Activated CD4-positive, alpha-beta T cell treated with anti-CD3 and anti-CD28 coated beads for 48 hours (primary cell): Measurements from ENCODE around the gene CCN5.

ENCODE experiments used
- DNase-seq: peaks from one replicate; pipeline ENCODE4 v3.0.0-alpha.2; 2020

The CCN5 gene

DNA sequence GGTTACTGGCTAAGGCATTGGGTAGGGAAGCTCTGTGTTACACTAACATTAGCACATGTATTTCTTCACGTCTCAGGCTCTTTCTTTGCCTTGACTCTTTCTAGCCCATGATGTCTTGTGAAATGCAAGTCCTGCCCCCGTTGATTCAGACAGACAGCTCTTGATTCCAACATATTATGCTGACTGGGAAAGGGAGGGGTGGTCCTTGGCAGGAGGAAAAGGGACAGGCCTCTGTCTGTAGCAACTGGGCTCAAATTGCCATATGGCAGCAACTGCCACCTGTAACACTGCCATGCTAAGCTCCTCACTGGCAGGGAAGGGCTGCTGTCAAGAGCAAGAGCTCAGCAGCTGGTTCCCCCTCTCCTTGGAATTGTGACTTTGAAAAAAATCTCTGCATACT lies 24.8 kb downstream of the CCN5 start:
- no peak for DNase-seq

DNA sequence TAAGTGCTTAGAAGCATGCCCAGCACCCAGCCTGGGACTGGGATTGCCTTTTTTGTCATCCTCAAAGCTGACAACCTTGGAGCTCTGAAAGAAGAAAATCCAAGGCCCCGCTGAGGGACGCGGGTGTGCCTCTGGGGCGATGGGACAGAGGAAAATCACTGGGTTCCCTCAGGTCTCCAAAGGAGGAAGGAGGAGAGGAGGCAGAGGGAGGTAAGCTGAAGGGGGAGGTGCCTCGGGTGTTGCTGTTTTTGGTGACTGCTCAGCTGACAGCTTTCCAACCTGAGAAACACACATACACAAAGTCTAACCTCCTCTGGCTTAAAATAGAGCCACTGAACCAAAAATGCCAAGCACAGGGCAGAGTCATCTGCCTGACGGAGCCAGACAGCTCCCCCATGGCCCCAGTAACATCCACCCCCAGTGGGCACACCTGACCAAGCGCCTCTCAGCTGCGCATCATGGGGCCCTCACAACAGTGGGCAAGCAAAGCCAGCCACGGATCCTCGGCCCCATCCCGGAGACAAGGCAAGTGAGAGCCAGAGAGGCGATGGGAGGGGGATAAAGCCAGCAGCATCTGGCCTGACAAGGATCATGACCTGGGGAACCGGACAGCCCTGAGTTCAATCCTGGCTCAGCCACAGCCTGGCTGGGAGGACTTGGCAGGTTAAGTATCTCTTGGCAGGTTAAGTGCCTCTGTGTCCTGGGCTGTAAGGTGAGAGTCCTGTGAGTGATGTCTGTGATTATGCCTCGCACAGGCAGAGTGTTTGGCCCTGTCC lies 27.3 kb downstream of the CCN5 start:
- no peak for DNase-seq

DNA sequence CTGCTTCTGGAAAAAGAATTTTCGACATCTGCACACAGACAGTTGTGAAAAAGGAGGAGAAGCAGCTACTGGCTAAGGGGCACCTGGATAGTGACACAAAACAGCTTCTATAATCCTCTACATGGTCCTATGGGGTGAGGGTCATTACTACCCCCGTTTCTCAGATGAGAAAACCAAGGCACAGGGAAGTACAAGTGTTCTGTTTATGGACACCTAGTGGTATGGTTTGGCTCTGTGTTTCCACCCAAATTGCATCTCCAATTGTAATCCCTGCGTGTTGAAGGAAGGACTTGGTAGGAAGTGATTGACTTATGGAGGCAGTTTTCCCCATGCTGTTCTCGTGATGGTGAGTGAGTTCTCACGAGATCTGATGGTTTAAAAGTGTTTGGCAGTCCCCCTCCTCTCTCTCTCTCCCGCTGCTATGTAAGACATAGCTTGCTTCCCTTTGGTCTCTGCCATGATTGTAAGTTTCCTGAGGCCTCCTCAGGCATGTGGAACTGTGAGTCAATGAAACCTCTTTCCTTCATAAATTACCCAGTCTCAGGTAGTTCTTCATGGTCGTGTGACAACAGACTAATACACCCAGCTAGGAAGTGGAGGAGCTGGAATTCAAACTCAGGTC lies 28.0 kb downstream of the CCN5 start:
- no peak for DNase-seq

DNA sequence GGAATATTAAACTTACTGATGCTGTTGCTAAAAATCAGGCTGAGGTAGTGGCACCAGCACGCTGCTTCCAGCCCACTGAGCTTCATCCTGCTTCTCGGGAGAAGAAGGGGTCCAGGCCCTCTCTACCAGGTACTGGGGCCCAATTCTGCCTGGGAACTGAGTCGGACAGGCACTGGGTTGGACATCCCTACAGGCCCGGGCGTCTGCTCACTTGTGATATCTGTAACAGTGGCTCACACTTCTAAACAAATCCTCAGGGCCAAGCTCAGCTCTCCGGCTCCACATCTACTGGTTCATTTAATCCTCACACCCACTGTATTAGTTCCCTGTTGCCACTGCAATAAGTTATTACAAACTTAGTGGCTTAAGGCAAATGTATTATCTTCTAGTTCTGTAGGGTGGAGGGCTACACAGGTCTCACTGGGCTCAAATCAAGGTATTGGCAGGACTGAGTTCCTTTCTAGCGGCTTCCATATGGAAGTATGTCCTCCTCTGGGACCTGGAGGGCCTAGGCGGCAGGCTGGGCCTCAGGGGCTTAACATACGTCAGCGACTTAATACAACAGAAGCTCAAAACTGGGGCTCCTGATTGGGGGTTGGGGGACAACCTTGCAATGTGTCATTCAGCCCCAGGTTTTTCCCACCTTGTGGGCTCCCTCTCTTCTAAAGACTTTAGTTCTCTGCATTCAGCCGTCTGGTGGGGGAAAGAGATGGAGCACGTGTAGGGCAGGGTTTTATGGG lies 28.9 kb downstream of the CCN5 start:
- DNase-seq, result no peak

DNA sequence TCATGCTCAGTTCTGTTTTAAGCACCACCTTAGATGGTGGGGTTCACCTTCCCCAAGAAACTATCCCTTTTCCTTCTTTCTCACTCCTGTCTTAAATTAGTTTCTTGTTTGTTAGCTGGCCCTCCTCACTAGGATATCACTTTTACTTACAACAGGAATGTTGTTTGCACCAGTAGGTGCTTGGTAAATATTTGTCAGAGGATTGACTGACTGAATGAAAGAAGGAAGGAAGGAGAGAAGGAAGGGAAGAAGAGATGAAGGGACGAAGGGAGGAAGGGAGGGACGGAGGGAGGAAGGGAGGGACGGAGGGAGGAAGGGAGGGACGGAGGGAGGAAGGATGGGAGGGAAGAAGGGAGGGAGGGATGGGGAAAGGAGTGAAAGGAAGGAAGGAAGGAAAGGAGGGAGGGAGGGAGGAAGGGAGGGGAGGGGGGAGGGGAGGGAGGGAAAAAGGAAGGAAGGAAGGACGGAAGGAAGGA lies 30.0 kb downstream of the CCN5 start:
- DNase-seq, result no peak

DNA sequence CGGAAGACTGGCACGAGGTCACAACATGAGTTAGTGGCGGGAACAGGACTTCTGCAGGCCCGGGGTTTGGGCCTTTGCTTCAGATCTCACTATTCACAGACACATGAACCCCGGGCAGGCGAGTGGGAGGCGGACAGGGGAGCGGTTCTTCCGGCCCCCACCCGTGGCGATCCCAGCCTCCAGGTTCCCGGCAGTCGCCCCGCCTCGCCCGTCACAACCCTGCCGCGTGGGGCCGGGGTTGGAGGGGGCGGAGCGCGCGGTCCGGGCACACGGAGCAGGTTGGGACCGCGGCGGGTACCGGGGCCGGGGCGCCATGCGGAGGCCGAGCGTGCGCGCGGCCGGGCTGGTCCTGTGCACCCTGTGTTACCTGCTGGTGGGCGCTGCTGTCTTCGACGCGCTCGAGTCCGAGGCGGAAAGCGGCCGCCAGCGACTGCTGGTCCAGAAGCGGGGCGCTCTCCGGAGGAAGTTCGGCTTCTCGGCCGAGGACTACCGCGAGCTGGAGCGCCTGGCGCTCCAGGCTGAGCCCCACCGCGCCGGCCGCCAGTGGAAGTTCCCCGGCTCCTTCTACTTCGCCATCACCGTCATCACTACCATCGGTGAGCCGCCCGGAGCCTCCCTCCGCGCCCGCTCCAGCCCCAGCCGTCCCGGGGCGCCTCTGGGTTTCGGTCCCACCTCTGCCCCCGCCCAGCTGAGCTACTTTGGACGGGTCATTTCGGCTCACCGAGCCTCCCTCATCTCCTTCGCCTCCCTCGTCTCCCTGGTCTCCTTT lies 30.6 kb downstream of the CCN5 start, which contains the start of gene KCNK15:
KCNK15 (plus strand) TSS at position 268 of the 769 bp plus-strand sequence; CDS start at position 314, 46 bp downstream.
- DNase-seq, result peak; percentile 60

DNA sequence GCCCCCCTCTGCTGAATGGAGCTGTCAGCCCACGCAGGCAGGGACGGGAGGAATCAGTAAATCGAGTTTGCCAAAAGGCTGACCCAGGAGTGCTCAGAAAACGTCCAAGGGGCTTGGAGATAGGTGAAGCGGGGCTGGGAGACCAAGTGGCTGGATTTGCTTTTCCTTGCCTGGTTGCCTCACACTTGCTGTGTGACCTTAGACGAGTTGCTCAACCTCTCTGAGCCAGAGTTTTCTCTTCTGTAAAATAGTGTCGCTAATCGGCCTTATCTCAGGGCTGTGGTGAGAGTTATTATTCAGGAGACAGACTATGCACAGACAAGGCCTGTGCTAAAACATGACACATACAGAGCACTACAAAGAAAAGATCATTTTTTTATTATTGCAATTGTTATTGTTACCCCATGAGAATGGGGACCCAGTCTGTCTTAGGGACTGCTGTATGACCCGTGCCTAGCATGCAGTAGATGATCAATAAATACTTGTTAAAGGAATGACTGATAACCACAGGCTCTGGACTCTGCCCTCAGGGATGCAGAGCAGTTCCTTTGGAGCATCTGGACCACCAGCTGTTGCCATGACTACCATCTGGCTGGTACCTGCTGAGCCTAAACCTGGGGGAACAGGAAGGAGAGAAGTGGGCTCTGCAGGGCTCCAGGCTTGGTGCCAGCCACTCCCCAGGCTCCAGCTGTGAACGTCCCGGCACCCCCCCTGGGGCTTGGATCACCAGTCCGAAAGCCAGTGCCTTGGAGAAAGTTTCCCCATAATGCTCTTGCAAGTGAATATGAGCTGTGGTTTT lies 31.4 kb downstream of the CCN5 start:
- DNase-seq, result peak; percentile 9

DNA sequence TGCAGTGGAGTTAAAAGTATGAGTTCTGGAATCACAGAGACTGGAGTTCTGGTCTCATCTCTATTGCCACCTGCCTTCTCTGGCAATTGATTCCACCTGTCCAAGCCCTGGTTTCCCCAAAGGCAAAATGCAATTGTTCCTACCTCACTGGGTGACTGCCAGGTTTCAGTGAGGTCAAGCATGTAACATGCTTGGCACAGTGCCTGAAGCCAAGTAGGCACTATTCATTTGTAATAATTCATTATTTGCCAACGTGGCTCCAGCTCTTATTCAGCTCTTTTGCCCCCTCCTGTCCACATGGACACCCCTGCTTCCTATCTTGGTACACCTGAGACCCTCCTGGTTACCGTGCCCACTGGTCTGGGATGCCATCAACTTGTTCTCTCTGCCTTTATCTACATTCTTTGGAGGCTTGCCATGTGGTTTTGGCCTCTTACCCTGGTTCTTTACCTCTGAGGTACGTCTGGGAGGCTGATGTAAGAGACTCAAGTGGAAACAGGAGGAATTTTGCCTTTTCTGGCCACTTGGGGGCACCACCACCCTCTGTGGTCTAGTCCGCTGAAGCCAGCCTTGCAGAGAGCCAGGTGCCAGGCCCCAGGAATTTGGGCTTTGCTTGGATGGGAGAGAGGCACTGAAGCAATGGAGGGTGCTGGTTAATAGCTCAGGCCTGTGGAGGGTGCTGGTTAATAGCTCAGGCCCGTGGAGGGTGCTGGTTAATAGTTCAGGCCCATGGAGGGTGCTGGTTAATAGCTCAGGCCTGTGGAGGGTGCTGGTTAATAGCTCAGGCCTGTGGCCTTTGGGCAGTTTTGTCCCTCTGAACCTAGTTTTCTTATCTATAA lies 32.2 kb downstream of the CCN5 start:
- peak; percentile 86 for DNase-seq

DNA sequence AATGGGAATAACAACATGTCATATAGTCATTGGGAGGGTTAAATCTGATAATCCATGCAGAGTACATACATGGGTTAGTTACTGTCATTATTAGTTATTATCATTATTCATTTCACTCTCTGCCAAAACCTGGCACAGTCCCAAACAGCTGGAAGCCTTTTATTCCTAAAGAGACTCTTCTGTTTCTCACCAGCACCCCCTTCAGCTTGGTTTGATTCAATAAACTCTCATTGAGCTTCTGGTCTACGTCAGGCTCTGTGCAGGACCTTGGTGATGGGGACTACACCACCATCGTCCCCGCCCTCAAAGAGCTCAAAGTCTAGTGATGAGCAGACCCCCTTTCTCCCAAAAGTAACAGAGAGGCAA lies 32.8 kb downstream of the CCN5 start:
- DNase-seq, result no peak

DNA sequence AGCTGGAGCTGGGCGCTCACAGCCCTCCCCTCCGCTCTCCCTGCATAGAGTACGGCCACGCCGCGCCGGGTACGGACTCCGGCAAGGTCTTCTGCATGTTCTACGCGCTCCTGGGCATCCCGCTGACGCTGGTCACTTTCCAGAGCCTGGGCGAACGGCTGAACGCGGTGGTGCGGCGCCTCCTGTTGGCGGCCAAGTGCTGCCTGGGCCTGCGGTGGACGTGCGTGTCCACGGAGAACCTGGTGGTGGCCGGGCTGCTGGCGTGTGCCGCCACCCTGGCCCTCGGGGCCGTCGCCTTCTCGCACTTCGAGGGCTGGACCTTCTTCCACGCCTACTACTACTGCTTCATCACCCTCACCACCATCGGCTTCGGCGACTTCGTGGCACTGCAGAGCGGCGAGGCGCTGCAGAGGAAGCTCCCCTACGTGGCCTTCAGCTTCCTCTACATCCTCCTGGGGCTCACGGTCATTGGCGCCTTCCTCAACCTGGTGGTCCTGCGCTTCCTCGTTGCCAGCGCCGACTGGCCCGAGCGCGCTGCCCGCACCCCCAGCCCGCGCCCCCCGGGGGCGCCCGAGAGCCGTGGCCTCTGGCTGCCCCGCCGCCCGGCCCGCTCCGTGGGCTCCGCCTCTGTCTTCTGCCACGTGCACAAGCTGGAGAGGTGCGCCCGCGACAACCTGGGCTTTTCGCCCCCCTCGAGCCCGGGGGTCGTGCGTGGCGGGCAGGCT lies 35.1 kb downstream of the CCN5 start:
- DNase-seq, result peak; percentile 32

DNA sequence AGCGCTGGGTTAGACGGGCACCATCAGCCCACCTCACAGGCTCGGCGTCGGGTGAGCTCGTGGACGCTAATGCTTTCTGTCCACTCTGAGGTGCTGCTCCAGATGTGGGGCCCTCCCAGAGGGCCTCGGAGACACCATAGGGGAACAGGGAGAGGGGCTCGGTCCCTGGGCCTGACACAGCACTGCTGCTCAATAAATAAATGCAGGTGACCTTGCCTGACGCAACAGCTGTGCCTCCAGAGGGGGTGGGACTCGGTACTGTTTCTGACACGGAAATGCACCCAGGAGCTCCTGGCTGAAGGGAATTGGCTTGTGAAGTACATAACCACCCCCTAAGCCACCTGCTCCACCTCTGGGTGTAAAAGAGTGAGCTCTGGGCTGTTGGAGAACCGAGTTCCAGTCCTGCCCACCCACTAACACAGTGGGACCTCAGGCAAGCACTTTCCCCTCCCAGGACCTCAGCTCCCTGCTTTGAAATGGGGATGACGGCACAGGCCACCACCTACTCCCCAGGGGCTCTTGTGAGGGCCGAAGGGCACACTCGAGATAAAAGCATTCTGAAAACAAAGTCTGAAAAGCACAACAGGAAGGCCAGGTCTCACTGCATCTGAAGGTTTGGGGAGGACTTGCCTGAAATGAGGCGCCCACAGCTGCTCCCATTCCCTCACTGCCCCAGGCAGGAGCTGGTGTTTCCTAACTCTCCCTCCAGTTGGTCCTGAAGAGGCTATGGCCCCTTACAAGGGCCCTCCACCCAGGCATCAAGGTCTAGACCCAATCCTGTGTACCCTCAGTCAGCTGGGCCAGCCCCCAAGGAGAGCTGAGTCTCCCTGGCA lies 37.1 kb downstream of the CCN5 start:
- no peak for DNase-seq

DNA sequence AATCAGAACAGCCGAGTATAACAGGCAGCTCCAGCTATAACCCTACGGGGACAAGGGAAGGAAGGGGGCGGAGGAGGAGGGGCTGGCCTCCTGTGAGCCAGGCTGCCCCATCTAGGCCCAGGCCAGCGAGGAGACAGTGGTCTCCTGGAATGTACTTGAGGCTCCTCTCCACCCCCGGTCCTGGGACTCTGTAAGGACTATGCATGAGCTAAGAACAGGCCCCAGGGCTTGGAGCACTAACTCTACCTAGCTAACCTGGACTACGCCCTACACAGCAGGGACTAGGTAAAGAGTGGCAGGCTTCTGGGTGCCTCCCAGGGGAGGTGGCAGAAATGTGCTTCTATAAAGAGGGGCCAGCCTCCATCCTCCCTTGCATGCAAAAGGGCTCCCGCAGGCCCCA lies 39.4 kb downstream of the CCN5 start:
- no peak for DNase-seq

DNA sequence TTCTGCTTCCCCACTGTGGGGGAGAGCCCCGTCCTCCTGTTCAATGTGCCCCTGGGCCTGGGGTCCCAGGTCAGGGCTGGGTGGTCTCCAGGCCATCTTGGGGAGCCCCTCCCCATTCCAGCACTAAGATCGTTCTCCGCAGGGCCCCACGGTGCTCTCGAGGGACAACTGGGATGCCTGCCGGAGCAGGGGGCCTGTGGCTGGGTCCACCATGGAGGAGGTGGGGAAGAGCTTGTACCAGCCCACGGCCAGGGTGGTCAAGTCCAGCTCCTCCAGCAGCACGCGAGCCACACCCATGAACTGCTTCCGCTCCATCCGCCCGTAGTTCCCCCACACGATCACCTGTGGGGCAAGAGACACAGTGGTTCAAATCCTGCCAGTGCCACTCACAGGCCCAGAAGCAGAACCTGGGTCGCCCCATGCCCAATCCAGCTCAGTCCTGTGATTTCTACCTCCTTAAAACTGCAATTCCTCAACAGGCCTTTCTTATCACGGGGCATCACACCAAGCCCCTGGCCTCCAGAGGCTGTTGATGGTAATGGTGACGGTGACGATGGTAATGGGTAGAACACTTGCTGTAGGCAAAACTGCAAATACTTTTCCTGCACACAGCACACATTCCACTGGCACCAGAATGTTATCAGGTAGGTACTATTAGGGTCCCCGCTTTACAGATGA lies 41.0 kb downstream of the CCN5 start:
- DNase-seq, result no peak

DNA sequence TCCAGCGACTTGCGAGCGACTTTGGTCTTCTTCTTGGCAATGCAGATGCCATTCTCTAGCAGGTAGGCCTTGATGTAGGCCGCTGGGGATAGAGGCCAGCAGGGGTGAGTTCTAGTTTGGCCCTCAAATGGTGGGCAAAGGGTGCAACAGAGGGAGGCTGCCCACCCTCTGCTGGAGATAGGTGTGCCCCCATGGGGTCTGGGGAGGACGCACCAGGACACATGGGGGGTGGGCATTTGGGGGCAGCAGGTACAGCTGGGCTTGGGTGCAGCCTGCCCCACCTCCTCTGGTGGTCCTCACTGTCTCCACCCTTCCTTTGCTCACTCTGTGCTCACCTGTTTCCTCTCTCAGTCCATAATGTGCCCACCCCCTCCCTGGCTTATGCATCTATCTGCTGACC lies 41.8 kb downstream of the CCN5 start:
- no peak for DNase-seq

DNA sequence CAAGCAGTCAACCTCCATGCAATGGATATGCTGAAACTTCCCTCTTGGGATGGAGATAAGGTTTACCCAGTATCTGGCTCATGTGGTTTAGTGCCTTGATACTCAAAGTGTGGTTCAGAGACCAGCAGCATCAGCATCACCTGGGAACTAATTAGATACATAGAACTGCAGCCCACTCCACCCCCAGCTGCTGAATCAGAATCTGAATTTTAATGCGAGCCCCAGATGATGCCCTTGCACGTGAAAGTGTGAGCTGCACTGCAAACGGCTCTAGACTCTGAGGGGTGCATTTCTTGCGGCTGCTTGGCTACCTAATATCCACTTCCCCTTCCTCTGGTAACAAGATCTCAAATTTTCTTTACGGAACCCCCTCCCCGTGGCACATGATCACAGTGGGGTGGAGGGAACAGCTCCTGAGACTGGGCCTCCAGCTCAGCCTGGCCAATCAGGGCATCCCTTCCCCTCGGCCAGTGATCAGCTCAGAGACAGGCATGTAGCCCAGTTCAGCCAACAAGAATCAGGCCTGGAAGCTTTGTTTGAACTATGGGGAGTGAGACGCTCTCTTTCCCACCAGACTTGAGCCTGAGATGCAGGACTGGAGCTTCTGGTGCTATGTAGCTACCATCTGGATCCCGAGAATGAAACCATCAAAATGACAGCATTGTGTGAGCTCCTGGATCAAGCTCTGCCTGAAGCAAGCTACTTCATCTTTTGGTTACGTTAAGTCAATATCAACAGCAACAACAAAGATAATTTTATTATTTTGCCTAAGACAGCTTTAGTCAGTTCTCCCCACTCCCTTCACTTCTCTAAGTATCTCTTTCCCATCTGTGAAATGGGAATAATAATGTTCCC lies 43.3 kb downstream of the CCN5 start:
- no peak for DNase-seq

DNA sequence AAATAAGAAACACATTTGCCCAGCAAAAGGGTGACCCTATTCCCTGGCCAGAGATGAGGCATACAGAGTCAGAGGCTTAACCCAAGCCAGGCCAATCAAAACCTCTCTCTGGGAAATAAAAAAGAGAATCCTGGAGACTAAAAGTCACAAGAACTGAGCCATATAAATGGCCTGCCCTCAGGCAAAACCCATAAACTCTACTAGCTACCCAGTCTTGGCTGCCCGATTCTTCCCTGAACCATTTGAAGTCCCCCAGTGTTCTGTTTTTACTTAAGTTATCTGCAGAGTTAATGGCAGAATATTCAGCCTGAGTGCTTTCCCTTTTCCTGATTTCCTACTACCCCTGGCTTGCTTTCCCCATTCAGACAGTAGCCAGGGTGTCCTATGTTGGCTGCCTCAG lies 44.4 kb downstream of the CCN5 start:
- DNase-seq, result no peak

DNA sequence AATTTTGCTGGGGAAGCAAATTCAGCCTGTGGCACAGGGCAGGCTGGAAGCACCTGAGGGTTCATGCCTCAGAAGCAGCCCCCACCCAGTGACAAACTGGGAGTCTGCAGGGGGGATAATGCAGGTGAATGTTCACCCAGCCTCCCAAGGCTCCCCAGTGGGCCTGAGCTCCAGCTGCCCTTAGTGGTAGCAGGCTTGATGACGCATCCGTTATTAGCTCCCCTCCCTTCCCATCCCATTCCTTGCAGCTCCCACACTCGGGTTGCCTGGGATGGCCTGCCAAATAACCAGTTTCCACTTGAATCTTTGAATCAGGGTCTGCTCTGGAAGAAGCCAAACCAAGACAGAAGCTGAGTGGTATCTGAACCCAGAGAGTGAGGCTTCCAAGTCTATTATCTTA lies 46.3 kb downstream of the CCN5 start:
- DNase-seq, result no peak
